Psoas muscle (tissue), 8 donors: ENCODE results near the gene SACM1L. TPM values are rescaled to one million over a fixed set of nuclear protein-coding genes. Genes with fewer than 3 reads are reported as not detected.

Experiments
- ATAC-seq, 4 donors: fragments of 200-7000 bp; cut with Tn5 transposase; one replicate each; pipeline ENCODE4 v1.9.1; 2020; ENCODE audit warnings: moderate library complexity in 3 of 4, mild to moderate bottlenecking in 2 of 4
- DNase-seq, 2 donors: peaks; one replicate each; pipeline ENCODE4 v3.0.0-alpha.2; 2020
- H3K27ac ChIP-seq: fragments of 200-600 bp; one replicate; pipeline ENCODE4 v1.8.0; 2022
- H3K27me3 ChIP-seq, 3 donors: fragments of 200-600 bp in 1 of 3; one replicate each; pipeline versions ENCODE4 v1.6.1 to v1.8.0; 2013 to 2022; ENCODE audit warnings: low read length in 2 of 3, mild to moderate bottlenecking in 2 of 3, moderate library complexity in 1 of 3; ENCODE audit not compliant: insufficient read depth in 3 of 3
- H3K36me3 ChIP-seq, 2 donors: fragments of 200-600 bp in 1 of 2; one replicate each; pipeline versions ENCODE4 v1.6.1 to v1.8.0; 2013 to 2022; ENCODE audit warnings: low read depth in 1 of 2, mild to moderate bottlenecking in 1 of 2, moderate library complexity in 1 of 2; ENCODE audit not compliant: insufficient read depth in 1 of 2
- H3K4me1 ChIP-seq: fragments of 200-600 bp; one replicate; pipeline ENCODE4 v1.8.0; 2022
- H3K4me3 ChIP-seq: fragments of 200-600 bp; one replicate; pipeline ENCODE4 v1.8.0; 2022; ENCODE audit warnings: mild to moderate bottlenecking
- H3K9me3 ChIP-seq: fragments of 200-600 bp; one replicate; pipeline ENCODE4 v1.8.0; 2022
- WGBS, 3 donors: extraction: QIAGEN DNeasy Blood & Tissue Kit; methylation state at CpG; one replicate each; pipeline versions ENCODE4 v1.1.6 to v1.1.7; 2013; 5-methylcytosine and 5-hydroxymethylcytosine counted together
- intact Hi-C, 2 donors: fragments of 100-400 bp; cut with DNase I; formaldehyde crosslinking; loops; one replicate each; pipeline versions ENCODE4 v1.11.0 to v1.14.2; 2022
- polyA plus RNA-seq, 3 donors: library from polyadenylated mRNA; stranded (reverse); fragments of 200-250 nt; gene quantifications; one replicate each; pipeline ENCODE4 v1.2.3, GENCODE V29; 2013
- total RNA-seq, 4 donors: library from RNA; stranded (reverse); fragmentation: NEBNext Ultra II Directional in 2 of 4; extraction: Animal tissue kit (Norgen Biotek cat#: 25700) in 2 of 4; gene quantifications; one replicate each; pipeline versions ENCODE4 v1.2.1 to v1.2.4, GENCODE V29; 2021 to 2023
- TF ChIP-seq, protein P1 (sequence below): fragments of 200-600 bp; IDR thresholded peaks from one replicate; pipeline ENCODE4 v1.8.0; 2022; ENCODE audit warnings: antibody characterized with exemption
- donor health status: healthy with polysubstance abuse.
- donor health status: DM: no; HTN: no; CAD: no; lungs with moderate emphysema.
- donor health status: Bipolar disorder and iron deficiency.
- donor health status: healthy.
- donor health status: DM: yes; HTN: yes; CAD: no.
- donor health status: DM: no; HTN: no; CAD: no.
- donor health status: DM: no; HTN: no; CAD: no.
- donor health status: DM: yes; HTN: yes; CAD: no.

SACM1L gene
- total and polyA plus RNA-seq, 7 donors, result 7.5 to 18.1 (median 13.8) TPM

DNA sequence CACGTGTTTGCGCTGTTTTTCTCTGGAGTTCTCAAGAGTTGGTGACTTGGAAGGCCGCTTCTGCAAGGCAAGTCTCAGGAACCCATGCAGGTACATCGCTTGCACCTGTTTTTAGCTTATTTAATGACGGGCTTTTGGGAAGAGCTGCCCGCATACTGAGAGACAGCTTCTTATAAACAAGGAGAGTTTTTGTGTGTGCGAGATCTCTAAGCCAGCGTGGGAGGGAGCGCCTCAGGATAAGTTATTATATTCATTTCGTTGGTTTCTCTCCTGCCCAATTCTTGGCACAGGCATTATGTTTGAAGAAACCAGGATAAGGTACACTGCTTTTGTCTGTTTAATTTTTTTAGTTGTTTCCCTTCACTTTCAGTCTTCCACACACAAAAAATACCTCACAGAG is 11.4 kb upstream of the SACM1L start:
- DNase-seq, result no peak
- 91 to 95% (median 92%) methylated on average over 10 of the region's 10 CpGs for WGBS, 3 donors

DNA sequence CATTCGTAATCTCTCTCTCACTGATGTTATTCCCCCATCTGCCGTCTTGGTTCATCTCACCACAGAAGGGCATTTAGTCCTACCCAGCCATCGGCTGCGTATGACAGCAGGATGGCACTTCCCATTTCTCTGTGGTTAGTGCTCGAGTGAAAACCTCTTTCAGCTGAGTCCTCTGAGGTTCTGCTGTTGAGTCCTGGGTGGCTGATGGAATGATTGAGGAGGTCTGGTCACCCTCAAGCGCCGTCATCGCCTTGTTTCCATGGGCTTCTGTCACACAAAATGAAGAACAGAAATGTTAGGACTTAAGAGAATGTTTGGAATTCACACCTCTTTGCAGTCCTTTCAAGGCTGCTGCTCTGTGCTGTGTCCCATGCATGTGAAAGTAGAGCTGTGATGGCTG is 9.4 kb upstream of the SACM1L start:
- no peak for ATAC-seq

More for the DNA sequence above, 11.4 kb upstream of the SACM1L start:
- Histone ChIP-seq H3K9me3 (no peaks in the 10 kb centered on the region), H3K27me3 (no peaks in the 10 kb centered on the region), H3K4me1 (peaks cover 24% of the 10 kb centered on the region), H3K27ac (peak overlapping the region; percentile 82), H3K4me3 (no peak overlapping the region), H3K36me3 (peaks cover 0 to 74% of the 10 kb centered on the region in 2 donors)
- TF ChIP-seq, protein P1, sequence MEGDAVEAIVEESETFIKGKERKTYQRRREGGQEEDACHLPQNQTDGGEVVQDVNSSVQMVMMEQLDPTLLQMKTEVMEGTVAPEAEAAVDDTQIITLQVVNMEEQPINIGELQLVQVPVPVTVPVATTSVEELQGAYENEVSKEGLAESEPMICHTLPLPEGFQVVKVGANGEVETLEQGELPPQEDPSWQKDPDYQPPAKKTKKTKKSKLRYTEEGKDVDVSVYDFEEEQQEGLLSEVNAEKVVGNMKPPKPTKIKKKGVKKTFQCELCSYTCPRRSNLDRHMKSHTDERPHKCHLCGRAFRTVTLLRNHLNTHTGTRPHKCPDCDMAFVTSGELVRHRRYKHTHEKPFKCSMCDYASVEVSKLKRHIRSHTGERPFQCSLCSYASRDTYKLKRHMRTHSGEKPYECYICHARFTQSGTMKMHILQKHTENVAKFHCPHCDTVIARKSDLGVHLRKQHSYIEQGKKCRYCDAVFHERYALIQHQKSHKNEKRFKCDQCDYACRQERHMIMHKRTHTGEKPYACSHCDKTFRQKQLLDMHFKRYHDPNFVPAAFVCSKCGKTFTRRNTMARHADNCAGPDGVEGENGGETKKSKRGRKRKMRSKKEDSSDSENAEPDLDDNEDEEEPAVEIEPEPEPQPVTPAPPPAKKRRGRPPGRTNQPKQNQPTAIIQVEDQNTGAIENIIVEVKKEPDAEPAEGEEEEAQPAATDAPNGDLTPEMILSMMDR, result no peak
- intact Hi-C loops, result no loop called here
- ATAC-seq, result no peak

DNA sequence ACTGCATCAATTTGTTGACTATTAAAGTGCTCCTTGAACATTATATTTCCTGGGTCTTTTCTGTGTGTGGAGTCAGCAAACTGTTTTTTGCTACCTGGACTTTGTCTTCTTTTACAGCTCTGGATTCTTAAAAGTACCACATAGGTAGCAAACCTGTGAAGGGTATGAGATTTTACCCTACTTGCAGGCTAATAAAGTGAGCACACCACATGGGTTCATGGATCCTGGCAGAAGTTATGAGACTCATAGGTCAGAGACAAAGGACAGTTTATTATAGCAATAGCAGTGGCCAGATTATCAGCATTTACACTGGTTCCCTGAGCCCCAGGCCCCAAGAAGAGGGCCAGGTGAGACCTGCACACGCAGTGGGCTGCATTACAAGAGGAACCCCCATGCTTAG is 8.0 kb upstream of the SACM1L start:
- Histone ChIP-seq H3K27ac (no peak overlapping the region), H3K27me3 (no peaks in the 10 kb centered on the region), H3K9me3 (no peaks in the 10 kb centered on the region), H3K36me3 (peaks cover 0 to 51% of the 10 kb centered on the region in 2 donors), H3K4me3 (no peak overlapping the region), H3K4me1 (peaks cover 21% of the 10 kb centered on the region)
- 96 to 100% (median 100%) methylated on average over 1 of the region's 1 CpG for WGBS, 3 donors
- TF ChIP-seq, protein P1, result no peak
- ATAC-seq (no peak), DNase-seq (no peak)
- intact Hi-C loops, result no loop called here

More for the DNA sequence above, 9.4 kb upstream of the SACM1L start:
- TF ChIP-seq, protein P1, result no peak
- Histone ChIP-seq H3K4me1 (peaks cover 24% of the 10 kb centered on the region), H3K27me3 (no peaks in the 10 kb centered on the region), H3K36me3 (peaks cover 0 to 56% of the 10 kb centered on the region in 2 donors), H3K9me3 (no peaks in the 10 kb centered on the region), H3K27ac (no peak overlapping the region), H3K4me3 (no peak overlapping the region)
- DNase-seq, result no peak
- intact Hi-C loops, result no loop called here
- WGBS, 3 donors, result 91 to 92% (median 91%) methylated on average over 8 of the region's 8 CpGs

DNA sequence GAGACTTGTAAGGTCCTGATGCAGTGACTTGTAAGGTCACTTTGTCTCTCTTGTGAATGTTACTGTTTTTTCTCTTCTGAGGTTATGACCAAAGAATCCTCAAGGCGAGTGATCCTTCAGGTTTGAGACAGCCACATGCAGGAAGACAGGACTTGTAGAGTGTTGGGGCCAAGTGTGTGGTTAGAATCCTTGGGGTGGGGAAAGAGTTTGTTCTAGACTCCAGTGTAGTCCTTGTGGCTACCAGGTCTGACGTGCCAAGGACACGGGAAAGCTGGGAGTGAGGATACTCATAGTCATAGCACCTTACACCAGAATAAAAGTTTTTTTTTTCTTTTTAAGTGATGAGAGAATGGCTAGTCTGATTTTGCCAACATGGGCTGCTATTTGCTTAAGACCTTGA is 7.3 kb upstream of the SACM1L start:
- intact Hi-C loops, result no loop called here
- ATAC-seq (no peak), DNase-seq (no peak)
- Histone ChIP-seq H3K27me3 (no peaks in the 10 kb centered on the region), H3K9me3 (no peaks in the 10 kb centered on the region), H3K36me3 (peaks cover 0 to 51% of the 10 kb centered on the region in 2 donors), H3K4me3 (no peak overlapping the region), H3K27ac (no peak overlapping the region), H3K4me1 (peaks cover 15% of the 10 kb centered on the region)
- TF ChIP-seq, protein P1, result no peak
- WGBS, 3 donors, result 93 to 98% (median 96%) methylated on average over 3 of the region's 3 CpGs

DNA sequence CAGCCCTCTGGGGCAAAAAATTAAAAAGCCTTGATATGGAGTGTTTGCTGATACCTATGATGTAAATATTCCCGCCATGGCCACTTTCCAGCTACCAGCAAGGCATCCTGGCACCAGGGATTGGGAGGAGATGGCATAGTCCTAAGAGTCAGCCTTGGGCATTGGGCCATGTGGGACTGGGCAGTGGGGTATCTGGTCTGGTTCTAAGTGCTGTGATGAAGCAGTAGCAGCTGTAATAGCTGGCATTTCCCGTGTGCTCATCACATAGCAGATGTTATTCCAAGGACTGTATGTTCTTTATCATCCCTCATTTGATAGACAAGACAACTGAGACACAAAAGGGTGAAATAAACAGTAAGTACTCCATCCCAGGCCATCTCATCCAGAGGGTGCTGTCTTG is 6.9 kb upstream of the SACM1L start:
- Histone ChIP-seq H3K27ac (no peak overlapping the region), H3K9me3 (no peaks in the 10 kb centered on the region), H3K4me3 (no peak overlapping the region), H3K4me1 (peaks cover 10% of the 10 kb centered on the region), H3K27me3 (no peaks in the 10 kb centered on the region), H3K36me3 (peaks cover 0 to 51% of the 10 kb centered on the region in 2 donors)
- DNase-seq (peak; percentile 28 to 60), ATAC-seq (peak in 3 of 4 donors; percentile 69 to 75 (median 71))
- TF ChIP-seq, protein P1, result no peak
- intact Hi-C loops, result no loop called here
- WGBS, 3 donors, result 67 to 91% (median 70%) methylated on average over 2 of the region's 2 CpGs
